NCI-H510A treated with DMSO at 0.1 percent for 48 hours (cell line): ENCODE data around the gene TAF1L.
A peak's percentile ranks its signal among the peaks of the same experiment; 100 is the strongest.

Experiments
- DNase-seq: peaks from one replicate; lab custom pipeline; 2025; lab: John Stamatoyannopoulos, UW

Gene TAF1L

DNA sequence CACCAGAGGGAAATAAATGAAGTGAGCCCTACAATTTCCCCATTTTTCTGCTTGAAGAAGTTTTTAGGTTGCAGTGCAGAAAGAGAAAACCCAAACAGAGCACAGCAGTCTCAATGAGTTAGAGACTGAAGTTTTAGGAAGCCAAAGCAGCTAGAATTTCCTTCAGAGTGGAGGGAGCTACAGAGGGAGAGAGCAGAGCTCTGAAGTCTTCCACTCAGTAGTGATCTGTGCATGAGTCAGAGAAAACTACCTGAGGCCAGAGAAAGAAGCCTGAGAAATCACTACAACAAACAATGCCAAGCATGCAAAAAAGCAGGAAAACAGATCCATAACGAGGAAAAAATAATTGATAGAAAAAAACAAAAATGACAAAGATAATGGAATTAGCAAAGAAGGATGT, 44.6 kb downstream of the TAF1L start:
- DNase-seq: no peak

DNA sequence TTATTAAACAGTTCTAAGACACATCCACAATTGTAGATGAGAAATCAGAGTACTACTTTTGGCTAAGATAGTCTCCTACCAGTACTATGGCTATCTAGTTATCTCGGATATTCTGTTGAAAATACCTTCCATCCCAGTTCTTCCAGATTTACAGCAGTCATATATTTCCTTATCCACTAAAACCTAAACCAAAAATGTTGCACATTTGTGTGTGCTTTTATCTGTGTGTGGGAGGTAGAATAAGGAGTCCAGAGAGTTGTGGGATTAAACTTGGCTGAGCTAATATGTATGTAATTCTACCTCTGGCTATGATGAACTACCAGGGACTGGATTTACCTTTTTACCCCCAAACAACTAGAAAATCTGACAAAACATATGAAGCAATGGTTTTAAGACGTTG, 45.0 kb downstream of the TAF1L start:
- no peak for DNase-seq

DNA sequence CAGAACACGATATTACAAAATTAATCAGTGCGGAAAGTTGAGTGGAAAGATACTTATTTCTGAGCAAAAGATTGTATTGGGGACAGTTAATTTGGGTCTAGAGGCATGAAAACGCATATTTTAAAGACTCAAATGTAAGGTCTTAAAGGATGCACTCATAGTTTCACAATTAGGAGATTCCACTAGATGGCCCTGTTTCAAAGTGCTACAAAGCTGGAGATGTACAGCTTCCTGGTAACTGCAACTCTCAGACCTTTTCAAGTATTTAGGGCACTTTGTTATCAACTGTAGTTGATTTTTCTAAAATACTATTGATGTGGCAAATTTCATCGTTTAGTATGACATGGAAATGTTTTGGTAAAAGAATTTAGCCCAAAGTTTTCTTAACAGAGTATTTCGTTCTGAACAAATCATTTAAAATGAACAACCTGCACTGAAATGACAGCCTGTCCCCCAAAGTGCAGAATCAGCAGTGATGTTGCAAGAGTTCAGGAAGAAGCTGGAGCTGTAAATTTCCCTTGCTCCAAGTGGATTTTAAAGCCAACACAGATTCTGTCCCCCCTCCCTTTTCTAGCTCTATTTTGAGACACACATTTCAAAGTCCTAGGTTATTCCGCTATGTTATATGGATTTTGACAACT, 46.3 kb downstream of the TAF1L start:
- DNase-seq: peak; percentile 2

DNA sequence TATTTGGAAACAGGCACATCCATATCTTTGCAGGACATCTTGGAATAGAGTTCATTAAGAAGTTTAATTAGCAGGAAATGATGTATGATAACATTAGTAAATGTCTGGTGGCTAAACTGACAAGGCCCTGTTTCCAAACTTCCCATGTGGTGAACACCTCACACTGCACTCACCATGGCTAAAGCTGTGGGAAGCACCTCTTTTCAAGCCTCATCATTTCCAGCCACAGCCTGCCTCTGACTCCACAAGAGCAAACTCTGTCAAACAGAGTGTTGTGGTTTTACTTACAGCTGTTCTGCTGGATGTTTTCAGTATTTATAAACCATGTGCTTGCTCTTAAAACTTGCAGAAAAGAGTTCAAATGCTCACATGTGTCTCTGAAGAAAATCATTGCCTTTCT, 47.6 kb downstream of the TAF1L start:
- no peak for DNase-seq

DNA sequence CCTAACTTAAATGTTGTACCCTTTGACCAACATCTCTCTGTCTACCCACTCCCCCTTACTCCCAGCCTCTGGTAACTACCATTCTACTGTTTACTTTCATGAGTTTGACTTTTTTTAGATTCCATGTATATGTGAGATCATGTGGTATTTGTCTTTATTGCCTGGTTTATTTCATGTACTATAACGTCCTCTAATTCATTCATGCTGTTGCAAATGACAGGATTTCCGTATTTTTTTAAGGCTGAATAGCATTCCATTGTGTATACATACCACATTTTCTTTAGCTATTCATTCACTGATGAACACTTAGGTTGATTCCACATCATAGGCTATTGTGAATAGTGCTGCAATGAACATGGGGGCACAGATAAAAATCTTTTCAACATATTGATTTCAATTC, 50.7 kb downstream of the TAF1L start:
- DNase-seq: no peak

DNA sequence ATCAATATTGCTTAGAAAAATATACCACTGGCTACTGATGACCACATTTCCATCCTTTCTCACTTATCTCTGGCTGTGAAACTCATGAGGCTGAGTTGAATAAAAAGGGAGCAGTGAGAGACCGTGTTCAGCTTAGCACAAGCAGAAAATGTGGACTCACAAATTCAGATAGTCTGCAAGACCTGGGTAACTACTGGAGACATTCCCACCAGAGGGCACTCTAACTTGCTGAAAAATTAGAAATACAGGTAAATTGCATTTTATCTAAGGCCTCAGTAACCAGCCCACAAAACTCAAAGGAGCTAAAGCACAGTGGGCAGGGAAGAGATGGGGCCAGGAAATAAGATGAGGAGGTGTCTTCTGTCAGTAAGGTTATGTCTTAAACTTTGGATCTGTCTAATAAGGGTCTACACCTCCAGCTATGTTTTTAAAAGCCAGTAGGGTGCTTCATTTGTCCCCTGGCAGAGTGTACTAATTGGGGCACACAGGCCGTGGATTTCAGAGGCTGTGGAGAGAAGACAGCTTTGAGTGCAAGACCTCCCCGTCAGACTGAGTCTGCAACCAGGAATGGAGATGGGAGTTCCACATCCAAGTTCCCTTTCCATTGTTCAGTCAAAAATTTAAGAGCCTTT, 53.8 kb downstream of the TAF1L start:
- DNase-seq: peak; percentile 5

DNA sequence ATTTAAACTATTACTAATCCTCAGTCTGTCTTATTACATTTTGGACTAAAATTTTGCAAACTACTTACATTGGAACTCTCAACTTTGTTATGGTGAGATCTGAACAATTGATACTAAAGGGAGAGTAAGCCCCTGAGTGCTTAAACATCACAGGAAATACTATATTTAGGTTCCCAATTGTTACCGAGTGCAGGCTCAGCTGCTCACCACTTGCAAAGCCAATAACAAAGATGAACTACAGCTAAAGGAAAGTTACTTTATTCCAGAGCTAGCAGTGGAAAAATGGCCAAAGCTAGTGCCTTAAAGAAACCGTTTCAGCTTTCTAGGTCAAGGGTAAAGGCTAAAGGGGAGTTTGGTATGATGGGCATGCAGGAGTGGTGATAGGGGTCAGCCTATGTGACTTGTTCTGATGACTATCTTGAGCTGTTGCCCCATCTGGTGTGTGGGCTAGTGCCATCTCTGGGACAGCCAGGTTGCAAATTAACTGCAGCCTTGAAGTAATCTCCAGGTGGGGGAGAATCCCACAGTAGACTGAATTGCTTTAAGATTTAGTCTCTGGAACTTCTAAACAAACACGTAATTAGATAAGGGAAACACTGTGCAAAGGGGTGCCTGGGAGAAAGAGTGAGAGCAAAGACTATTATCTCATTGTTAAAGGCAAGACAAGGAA, 54.7 kb downstream of the TAF1L start:
- DNase-seq: no peak

DNA sequence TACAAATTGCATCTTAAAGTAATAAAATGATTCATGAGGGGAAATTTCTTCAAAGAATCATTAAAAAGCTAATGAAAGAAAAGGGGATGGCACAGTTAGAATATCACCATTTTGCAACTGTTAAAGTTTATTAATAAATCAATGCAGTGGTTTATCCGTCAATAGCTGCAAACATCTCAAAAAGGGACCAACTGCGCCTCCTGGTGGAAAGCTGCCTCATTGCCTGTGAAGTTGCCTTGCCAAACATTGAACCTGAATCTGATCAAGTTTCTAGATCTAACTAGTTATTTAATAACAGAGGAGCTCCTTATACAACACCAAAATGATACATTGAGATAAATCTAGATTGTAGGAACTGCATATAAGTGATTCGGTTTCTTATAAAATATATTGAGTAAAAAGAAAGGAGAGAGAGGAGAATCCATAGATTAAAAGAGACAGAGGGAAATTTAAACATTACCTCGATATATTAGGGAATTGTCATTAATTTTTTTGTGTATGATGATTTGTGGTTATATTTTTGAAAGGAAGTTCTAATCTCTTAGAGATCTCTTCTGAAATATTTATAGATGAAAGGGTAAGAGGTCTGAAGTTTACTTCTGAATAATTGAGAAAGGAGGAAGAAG, 55.6 kb downstream of the TAF1L start:
- DNase-seq: peak; percentile 37
